ENCODE measurements around the gene CFAP97D2.
"Not testable (repeated sequence)": the region's sequence is repeated elsewhere in the genome, so short reads cannot be mapped to it uniquely, and the experiment has no call there.

CFAP97D2 gene

DNA sequence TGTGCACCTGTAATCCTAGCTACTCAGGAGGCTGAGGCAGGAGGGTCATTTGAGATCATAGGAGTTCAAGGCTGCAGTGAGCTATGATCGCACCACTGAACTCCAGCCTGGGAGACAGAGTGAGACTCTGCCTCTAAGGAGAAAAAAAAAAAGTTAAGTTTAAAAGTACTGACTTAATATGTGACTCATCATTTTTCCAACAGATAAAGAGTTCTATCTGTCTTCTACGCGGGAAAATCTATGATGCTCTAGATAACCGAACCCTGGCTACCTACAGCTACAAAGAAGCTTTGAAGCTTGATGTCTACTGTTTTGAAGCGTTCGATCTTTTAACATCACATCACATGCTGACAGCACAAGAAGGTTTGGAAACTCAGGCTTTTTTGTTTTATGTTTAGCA is 62.9 kb downstream of the CFAP97D2 start:
- H3K4me3 ChIP-seq (ENCODE audit: low read length) = no peak overlapping the region
- no peak for TF ChIP-seq ZNF274 (IDR thresholded peaks at IDR 0.05; ENCODE audit: low read depth, low read length)

DNA sequence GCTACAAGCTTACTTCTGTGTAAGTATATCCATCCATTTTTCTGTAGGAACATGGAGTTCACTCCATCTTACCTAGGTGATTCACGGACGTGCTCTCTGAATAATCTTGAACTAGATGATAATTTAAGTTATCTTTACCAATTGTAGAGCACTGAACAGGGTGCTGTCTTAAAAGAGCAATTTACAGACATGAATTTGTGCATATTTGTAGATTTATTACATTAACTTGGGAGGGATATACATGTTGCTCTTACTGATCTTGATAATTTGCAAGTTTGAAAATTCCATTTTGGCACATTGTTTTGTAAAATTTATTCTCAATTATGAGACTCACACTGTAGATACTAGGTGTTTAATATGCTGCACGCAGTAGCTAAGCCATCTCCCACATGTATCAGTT is 64.9 kb downstream of the CFAP97D2 start:
- no peak overlapping the region for H3K4me3 ChIP-seq (ENCODE audit: low read length)
- no peak for TF ChIP-seq ZNF274 (IDR thresholded peaks at IDR 0.05; ENCODE audit: low read depth, low read length)

DNA sequence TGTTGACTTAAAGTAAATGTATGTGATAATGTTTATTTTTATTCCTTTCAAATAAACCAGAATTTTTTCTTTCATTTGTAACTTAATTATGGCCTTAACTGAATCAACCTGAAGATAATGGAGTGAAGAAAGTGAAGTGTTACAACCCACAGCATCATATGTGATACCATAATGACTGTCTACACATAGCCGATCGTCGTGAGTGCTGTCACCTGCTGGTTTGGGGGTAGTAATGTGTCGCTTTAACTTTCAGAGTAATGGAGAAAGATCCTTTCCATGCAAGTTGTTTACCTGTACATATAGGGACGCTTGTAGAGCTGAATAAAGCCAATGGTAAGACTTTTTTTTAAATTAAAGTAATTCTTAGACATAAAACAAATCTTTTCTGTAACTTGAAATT is 65.6 kb downstream of the CFAP97D2 start:
- TF ChIP-seq ZNF274 (IDR thresholded peaks at IDR 0.05; ENCODE audit: low read depth, low read length) = no peak
- no peak overlapping the region for H3K4me3 ChIP-seq (ENCODE audit: low read length)

DNA sequence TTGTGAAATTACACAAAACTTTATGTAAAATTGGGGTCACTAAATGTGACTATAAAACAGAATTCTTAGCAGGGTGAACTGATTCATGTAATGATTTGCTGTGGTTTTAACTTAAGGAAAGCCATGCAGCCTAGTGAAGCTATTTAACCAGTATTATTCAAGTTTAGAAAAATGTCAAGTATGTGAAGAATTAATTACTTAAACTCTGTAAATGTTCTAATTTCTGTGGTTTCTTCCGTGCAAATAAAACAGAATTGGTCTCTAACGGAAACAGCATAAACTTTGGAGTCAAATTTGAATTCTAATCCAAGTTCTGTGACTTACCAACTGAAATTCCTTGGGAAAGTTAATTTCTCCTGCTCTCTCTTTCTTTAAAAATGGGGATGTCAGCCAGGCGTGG is 69.0 kb downstream of the CFAP97D2 start:
- no peak overlapping the region for H3K4me3 ChIP-seq (ENCODE audit: low read length)
- TF ChIP-seq ZNF274 (IDR thresholded peaks at IDR 0.05; ENCODE audit: low read depth, low read length) = no peak

DNA sequence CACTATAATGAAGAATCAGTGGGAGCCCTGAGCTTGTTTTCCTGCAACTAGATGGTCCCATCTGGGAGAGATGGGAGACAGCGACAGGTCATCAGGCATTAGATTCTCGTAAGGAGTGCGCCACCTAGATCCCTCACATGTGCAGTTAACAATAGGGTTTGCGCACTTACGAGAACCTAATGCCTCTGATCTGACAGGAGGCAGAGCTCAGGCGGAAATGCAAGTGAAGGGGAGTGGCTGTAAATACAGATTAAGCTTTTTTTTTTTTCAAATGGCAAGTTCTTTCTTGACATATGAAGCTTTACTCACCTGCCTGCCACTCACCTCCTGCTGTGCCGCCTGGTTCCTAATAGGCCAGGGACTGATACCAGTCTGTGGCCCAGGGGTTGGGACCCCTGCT is 70.0 kb downstream of the CFAP97D2 start:
- no peak for TF ChIP-seq ZNF274 (IDR thresholded peaks at IDR 0.05; ENCODE audit: low read depth, low read length)
- H3K4me3 ChIP-seq (ENCODE audit: low read length) = no peak overlapping the region

DNA sequence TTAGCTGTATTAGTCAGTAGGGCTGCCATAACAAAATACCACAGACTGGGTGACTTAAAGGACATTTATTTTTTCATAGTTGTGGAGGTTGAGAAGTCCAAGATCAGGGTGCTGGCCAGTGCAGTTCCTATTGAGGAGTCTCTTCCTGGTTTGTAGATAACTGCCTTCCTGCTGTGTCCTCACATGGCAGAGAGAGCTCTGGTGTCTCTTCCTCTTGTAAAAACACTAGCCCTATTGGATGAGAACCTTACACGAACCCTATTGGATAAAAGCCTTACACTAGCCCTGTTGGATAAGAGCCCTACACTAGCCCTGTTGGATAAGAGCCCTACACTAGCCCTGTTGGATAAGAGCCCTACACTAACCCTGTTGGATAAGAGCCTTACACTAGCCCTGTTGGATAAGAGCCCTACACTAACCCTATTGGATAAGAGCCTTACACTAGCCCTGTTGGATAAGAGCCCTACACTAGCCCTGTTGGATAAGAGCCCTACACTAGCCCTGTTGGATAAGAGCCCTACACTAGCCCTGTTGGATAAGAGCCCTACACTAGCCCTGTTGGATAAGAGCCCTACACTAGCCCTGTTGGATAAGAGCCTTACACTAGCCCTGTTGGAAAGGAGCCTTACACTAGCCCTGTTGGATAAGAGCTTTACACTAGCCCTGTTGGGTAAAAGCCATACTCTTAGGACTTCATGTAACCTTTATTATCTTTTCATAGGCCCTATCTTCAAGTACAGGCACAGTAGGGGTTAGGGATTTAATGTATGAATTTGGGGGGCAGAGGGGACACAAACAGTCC is 72.8 kb downstream of the CFAP97D2 start:
- not testable (repeated sequence) for H3K4me3 ChIP-seq (ENCODE audit: low read length)

DNA sequence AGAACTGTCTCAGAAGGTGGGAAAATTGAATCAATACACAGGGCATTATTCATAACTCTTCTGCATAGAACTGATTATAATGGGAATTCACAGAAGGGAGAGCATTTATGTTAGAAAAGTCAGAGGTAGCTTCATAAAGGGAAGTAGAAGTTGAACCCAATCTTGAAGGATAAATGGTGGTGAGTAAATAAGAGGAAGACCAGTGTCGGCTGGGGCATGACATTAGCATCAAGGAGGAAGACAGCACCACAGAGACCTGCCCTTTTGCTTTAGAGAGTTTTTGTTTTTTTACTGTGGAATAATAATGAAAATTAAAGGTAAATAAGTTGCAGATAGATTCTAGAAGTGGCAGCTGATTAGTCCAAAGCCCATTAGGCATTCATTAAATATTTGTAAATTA is 77.5 kb downstream of the CFAP97D2 start:
- H3K4me3 ChIP-seq (ENCODE audit: low read length) = no peak overlapping the region
- TF ChIP-seq ZNF274 (IDR thresholded peaks at IDR 0.05; ENCODE audit: low read depth, low read length) = no peak

DNA sequence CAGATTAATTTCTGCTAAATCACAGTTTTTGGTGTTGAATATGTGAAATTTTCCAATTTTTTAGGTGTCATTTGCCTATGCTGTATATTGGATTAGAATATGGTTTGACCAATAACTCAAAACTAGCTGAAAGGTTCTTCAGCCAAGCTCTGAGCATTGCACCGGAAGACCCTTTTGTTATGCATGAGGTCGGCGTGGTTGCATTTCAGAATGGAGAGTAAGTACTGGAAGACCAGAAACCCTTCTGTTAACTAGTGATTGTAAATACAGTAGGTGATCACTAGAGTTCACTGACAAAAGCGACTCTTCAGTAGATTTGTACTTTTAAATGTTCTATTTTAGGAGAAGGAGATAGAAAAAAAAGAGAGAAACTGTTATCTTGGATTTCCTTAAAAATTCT is 78.0 kb downstream of the CFAP97D2 start:
- no peak for TF ChIP-seq ZNF274 (IDR thresholded peaks at IDR 0.05; ENCODE audit: low read depth, low read length)
- no peak overlapping the region for H3K4me3 ChIP-seq (ENCODE audit: low read length)

DNA sequence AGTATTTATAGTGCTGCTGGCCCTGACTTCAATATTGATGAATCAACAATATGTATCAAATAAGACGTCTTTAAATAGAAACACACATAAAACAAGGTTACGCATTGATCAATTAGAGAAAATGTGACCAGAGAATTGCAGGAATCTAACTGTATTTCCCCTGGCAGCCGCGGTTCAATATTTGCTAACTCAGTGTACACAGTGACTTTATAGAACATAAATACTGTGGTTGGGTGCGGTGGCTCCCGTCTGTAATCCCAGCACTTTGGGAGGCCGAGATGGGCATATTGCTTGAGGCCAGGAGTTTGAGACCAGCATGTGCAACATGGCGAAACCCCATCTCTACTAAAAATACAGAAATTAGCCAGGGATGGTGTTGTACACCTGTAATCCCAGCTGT is 79.5 kb downstream of the CFAP97D2 start:
- H3K4me3 ChIP-seq (ENCODE audit: low read length) = no peak overlapping the region
- no peak for TF ChIP-seq ZNF274 (IDR thresholded peaks at IDR 0.05; ENCODE audit: low read depth, low read length)

DNA sequence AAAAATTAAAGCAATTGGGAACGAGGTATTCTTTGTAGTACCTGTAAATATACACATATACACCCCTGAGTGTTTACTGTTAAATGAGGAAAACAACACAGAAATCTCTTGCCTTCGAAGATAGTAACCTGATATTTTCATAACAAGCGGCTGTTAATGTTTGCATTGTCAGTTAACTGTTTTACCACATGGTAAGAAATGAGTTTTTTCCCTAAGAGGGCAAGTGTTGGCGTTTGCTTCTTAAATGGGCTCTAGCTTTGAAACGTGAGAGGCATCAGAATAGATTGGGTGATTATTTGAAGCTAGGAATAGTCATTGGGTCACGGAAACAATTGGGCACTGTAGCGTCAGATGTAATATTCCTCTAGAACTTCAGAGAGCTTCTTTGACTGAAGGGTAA is 80.3 kb downstream of the CFAP97D2 start:
- H3K4me3 ChIP-seq (ENCODE audit: low read length) = no peak overlapping the region
- TF ChIP-seq ZNF274 (IDR thresholded peaks at IDR 0.05; ENCODE audit: low read depth, low read length) = no peak

DNA sequence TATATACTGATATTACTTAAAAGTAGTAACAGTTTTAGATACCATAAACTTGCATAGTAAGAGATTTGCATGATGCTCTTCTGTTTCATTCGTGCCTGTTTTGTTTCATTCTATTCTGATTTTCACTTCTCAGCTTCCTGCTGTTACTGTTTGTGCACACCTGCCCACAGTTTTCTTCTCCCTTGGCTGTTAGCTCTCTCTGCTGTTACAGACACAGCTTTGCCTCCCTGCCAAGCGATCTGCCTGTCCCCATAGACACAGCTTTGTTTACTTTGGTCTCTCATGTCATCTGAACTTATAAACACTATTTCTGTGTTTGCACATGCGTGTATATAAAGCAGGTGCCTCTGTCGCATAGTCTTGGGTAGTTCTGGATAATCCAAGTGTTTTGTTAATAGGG is 80.9 kb downstream of the CFAP97D2 start:
- H3K4me3 ChIP-seq (ENCODE audit: low read length) = peak overlapping the region; percentile 35; the same call in 1 of the 2 replicates
- no peak for TF ChIP-seq ZNF274 (IDR thresholded peaks at IDR 0.05; ENCODE audit: low read depth, low read length)

DNA sequence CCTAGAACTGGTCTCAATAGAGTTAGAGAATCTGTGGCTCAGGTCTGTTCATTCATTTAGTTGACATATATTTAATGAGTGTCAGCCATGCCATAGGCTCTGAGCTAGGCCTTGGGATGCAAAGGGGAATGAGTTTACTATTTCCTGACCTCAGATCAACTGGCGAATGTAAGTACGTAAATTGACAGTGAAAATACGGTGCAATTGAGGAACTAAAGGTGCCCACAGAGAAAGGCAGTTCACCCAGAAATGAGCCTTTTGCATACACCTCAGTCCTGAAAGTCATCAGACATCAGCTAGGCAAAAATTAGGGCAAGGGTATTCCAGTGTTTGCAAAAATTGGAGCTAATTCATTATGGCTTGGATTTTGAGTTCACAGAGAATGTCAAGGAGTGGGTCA is 81.8 kb downstream of the CFAP97D2 start:
- TF ChIP-seq ZNF274 (IDR thresholded peaks at IDR 0.05; ENCODE audit: low read depth, low read length) = no peak
- no peak overlapping the region; the same call in 1 of the 2 replicates for H3K4me3 ChIP-seq (ENCODE audit: low read length)

DNA sequence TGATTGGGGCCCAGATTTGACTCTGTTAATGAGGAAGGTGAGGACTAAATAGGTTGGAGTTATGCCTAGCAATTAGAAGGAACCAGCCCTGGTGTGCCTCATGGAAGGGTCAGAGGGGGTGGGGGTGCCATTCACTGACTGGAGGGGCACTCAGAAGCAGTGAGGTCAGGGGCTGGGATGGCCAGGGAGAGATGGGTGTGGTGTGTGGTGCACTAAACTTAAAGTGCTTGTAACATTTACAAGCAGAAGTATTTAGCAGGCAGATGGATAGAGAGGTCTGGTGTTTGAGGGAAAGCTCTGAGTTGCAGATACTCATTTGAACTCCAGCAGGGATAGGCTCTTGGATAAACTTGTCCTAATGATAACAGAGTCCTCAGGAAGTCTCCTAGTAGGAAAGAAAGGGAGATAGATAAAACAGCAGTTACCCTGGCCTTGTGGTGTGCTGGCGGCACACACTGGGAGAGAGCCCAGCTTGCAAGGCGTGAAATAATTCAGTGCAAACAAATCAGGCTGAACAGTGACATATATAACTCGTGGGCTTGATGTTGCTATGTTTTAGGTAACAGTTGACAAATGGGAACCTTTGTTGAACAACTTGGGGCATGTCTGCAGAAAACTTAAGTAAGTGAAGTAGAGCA is 82.4 kb downstream of the CFAP97D2 start:
- no peak overlapping the region; the same call in 1 of the 2 replicates for H3K4me3 ChIP-seq (ENCODE audit: low read length)
- no peak for TF ChIP-seq ZNF274 (IDR thresholded peaks at IDR 0.05; ENCODE audit: low read depth, low read length)

DNA sequence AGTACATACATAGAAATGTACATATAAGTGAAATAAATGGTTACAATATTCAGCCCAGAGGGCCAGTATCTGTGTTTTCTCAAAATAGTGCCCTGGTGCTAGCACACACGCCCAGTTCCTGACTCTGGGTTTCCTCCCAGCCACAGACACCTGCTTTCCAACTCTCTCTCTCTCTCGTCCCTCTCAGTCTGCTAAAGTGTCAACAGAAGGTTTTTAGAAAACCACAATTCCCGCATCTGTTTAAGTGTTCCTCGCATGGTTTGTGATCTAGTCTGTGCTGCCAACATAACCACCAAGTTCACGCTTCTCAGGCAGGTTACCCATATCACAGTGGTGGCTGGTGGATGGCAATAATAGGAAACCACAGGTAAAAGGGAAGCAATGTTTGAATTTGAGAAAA is 84.5 kb downstream of the CFAP97D2 start:
- no peak overlapping the region for H3K4me3 ChIP-seq (ENCODE audit: low read length)
- TF ChIP-seq ZNF274 (IDR thresholded peaks at IDR 0.05; ENCODE audit: low read depth, low read length) = no peak

DNA sequence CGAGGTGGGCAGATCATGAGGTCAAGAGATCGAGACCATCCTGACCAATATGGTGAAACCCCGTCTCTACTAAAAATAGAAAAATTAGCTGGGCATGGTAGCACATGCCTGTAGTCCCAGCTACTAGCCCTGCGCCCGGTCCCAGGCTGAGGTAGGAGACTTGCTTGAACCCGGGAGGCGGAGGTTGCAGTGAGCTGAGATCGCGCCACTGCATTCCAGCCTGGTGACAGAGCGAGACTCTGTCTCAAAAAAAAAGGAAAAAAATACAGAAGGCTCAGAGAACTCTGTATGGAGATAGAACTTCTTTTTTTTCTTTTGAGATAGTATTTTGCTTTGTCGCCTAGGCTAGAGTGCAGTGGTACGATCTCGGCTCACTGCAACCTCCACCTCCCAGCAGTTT is 85.3 kb downstream of the CFAP97D2 start:
- H3K4me3 ChIP-seq (ENCODE audit: low read length) = not testable (repeated sequence)
